Esophagus muscularis mucosa (tissue), 4 donors: Measurements from ENCODE around the gene ATP6V1C2.

ENCODE experiments used
- CTCF ChIP-seq, 3 experiments: fragments of 200-600 bp in 2 of 3; fragments of 450-650 bp in 1 of 3; sonication (generic) in 2 of 3; IDR thresholded peaks; one replicate each; pipeline ENCODE4 v1.5.1; 2017 to 2019; ENCODE audit warnings: antibody characterized with exemption in 3 of 3, mild to moderate bottlenecking in 2 of 3, moderate library complexity in 1 of 3
- EP300 ChIP-seq: sonication (generic); formaldehyde crosslinking; IDR thresholded peaks from one replicate; pipeline ENCODE4 v1.6.1; 2017; ENCODE audit warnings: antibody characterized with exemption
- POLR2A ChIP-seq: fragments of 450-650 bp; IDR thresholded peaks from one replicate; pipeline ENCODE4 v1.6.1; 2017; ENCODE audit warnings: antibody characterized with exemption, moderate library complexity, mild to moderate bottlenecking, low read depth
- POLR2AphosphoS5 ChIP-seq, 2 donors: sonication (generic); formaldehyde crosslinking; IDR thresholded peaks; one replicate each; pipeline ENCODE4 v1.6.1; 2017; ENCODE audit warnings: antibody characterized with exemption in 2 of 2

GRCh38 chr2:10764896-10765295, 43.5 kb downstream of the ATP6V1C2 start:
- TF ChIP-seq CTCF (IDR thresholded peaks at IDR 0.05) (no peak), POLR2A (no peak), POLR2AphosphoS5 (IDR thresholded peaks at IDR 0.05) (no peak), EP300 (no peak)
